ENCODE data around the gene PTPN11. TPM values are rescaled to one million over a fixed set of nuclear protein-coding genes. Genes with fewer than 3 reads are reported as not detected.
"Not testable (repeated sequence)": the region's sequence is repeated elsewhere in the genome, so short reads cannot be mapped to it uniquely, and the experiment has no call there.

Gene PTPN11
- polyA plus RNA-seq, 3 donors = 11.1 to 41.9 (median 28.8) TPM

DNA sequence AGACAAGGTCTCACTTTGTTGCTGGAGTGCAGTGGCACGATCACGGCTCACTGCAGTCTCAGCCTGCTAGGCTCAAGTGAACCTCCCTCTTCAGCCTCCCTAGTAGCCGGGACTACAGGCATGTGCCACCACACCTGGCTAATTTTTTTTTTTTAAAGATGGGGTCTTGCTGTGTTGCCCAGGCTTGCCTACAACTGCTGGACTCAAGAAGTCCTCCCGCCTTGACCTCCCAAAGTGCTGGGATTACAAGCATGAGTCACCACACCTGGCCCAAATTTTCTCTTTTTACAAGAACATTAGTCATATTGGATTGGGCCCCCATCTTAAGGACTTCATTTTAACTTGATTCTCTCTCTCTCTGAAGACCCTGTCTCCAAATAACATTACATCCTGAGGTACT, 29.5 kb upstream of the PTPN11 start:
- no peak overlapping the region for H3K27ac ChIP-seq (ENCODE audit: low read depth in 1 of 2, low read length in 2 of 2)
- H3K9me3 Mint-ChIP-seq = peaks cover 0 to 1% (median 0%) of the 10 kb centered on the region in 7 donors
- no peaks in the 10 kb centered on the region for H3K36me3 ChIP-seq (replicated peaks in 1 of 2; ENCODE audit: control insufficient read depth in 1 of 2, insufficient read depth in 2 of 2, low read length in 2 of 2)
- H3K9me3 ChIP-seq (replicated peaks in 1 of 2; ENCODE audit: control insufficient read depth in 1 of 2, insufficient read depth in 1 of 2, low read length in 2 of 2) = no peaks in the 10 kb centered on the region
- H3K27ac Mint-ChIP-seq = no peak overlapping the region
- TF ChIP-seq, protein P1, sequence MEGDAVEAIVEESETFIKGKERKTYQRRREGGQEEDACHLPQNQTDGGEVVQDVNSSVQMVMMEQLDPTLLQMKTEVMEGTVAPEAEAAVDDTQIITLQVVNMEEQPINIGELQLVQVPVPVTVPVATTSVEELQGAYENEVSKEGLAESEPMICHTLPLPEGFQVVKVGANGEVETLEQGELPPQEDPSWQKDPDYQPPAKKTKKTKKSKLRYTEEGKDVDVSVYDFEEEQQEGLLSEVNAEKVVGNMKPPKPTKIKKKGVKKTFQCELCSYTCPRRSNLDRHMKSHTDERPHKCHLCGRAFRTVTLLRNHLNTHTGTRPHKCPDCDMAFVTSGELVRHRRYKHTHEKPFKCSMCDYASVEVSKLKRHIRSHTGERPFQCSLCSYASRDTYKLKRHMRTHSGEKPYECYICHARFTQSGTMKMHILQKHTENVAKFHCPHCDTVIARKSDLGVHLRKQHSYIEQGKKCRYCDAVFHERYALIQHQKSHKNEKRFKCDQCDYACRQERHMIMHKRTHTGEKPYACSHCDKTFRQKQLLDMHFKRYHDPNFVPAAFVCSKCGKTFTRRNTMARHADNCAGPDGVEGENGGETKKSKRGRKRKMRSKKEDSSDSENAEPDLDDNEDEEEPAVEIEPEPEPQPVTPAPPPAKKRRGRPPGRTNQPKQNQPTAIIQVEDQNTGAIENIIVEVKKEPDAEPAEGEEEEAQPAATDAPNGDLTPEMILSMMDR (IDR thresholded peaks at IDR 0.05) = no peak
- H3K4me3 Mint-ChIP-seq = no peak overlapping the region
- no peak overlapping the region for H2AFZ ChIP-seq (ENCODE audit: insufficient read depth, low read depth, low read length, poor library complexity, severe bottlenecking)
- no peaks in the 10 kb centered on the region for H4K20me1 ChIP-seq (ENCODE audit: insufficient read depth, low read length)
- H3K4me2 ChIP-seq (replicated peaks; ENCODE audit: extremely low read depth, low read length, poor library complexity, severe bottlenecking) = no peak overlapping the region
- no peaks in the 10 kb centered on the region for H3K27me3 ChIP-seq (ENCODE audit: control insufficient read depth in 2 of 2, insufficient read depth in 2 of 2, low read length in 2 of 2)
- no peak for DNase-seq
- H3K4me1 Mint-ChIP-seq = peaks cover 16% of the 10 kb centered on the region
- H3K4me3 ChIP-seq (replicated peaks in 1 of 3; ENCODE audit: low read depth in 2 of 3, low read length in 3 of 3) = no peak overlapping the region
- WGBS (ENCODE audit: insufficient coverage) = 90% methylated on average over 1 of the region's 4 CpGs
- no peak overlapping the region for H3K9ac ChIP-seq (ENCODE audit: insufficient read depth, low read length, poor library complexity, severe bottlenecking)
- H3K79me2 ChIP-seq (ENCODE audit: insufficient read depth, low read length) = no peaks in the 10 kb centered on the region
- H3K27me3 Mint-ChIP-seq (ENCODE audit: low read depth in 3 of 3) = peaks cover 5 to 11% (median 9%) of the 10 kb centered on the region in 3 donors
- intact Hi-C loops (cut with micrococcal nuclease) = loop anchor here in 1 of 2 donors (10.0 kb wide), 1 partner anchor 264 kb away; the partner anchor contains the start of gene TRAFD1
- peaks cover 17 to 22% of the 10 kb centered on the region in 2 donors for H3K4me1 ChIP-seq (ENCODE audit: control insufficient read depth in 1 of 2, insufficient read depth in 2 of 2, low read length in 2 of 2)
- H3K36me3 Mint-ChIP-seq = no peaks in the 10 kb centered on the region

DNA sequence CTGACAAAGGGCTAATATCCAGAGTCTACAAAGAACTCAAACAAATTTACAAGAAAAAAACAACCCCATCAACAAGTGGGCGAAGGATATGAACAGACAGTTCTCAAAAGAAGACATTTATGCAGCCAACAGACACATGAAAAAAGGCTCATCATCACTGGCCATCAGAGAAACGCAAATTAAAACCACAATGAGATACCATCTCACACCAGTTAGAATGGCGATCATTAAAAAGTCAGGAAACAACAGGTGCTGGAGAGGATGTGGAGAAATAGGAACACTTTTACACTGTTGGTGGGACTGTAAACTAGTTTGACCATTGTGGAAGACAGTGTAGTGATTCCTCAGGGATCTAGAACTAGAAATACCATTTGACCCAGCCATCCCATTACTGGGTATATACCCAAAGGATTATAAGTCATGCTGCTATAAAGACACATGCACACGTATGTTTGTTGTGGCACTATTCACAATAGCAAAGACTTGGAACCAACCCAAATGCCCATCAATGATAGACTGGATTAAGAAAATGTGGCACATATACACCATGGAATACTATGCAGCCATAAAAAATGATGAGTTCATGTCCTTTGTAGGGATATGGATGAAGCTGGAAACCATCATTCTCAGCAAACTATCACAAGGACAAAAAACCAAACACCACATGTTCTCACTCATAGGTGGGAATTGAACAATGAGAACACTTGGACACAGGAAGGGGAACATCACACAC, 28.7 kb upstream of the PTPN11 start:
- not testable (repeated sequence) for H3K79me2 ChIP-seq (ENCODE audit: insufficient read depth, low read length); DNase-seq; H4K20me1 ChIP-seq (ENCODE audit: insufficient read depth, low read length); H3K9me3 Mint-ChIP-seq; H3K4me2 ChIP-seq (replicated peaks; ENCODE audit: extremely low read depth, low read length, poor library complexity, severe bottlenecking); H2AFZ ChIP-seq (ENCODE audit: insufficient read depth, low read depth, low read length, poor library complexity, severe bottlenecking); H3K36me3 Mint-ChIP-seq; H3K27ac Mint-ChIP-seq; H3K4me3 ChIP-seq (replicated peaks in 1 of 3; ENCODE audit: low read depth in 2 of 3, low read length in 3 of 3); H3K9ac ChIP-seq (ENCODE audit: insufficient read depth, low read length, poor library complexity, severe bottlenecking); H3K4me3 Mint-ChIP-seq; H3K27ac ChIP-seq (ENCODE audit: low read depth in 1 of 2, low read length in 2 of 2); H3K9me3 ChIP-seq (replicated peaks in 1 of 2; ENCODE audit: control insufficient read depth in 1 of 2, insufficient read depth in 1 of 2, low read length in 2 of 2); H3K36me3 ChIP-seq (replicated peaks in 1 of 2; ENCODE audit: control insufficient read depth in 1 of 2, insufficient read depth in 2 of 2, low read length in 2 of 2); H3K27me3 ChIP-seq (ENCODE audit: control insufficient read depth in 2 of 2, insufficient read depth in 2 of 2, low read length in 2 of 2)
- peaks cover 5 to 11% (median 10%) of the 10 kb centered on the region in 3 donors for H3K27me3 Mint-ChIP-seq (ENCODE audit: low read depth in 3 of 3)
- peaks cover 14 to 18% of the 10 kb centered on the region in 2 donors for H3K4me1 ChIP-seq (ENCODE audit: control insufficient read depth in 1 of 2, insufficient read depth in 2 of 2, low read length in 2 of 2)
- peaks cover 15% of the 10 kb centered on the region for H3K4me1 Mint-ChIP-seq
- WGBS (ENCODE audit: insufficient coverage) = no CpG with 5 or more reads among the region's 4 CpGs
- intact Hi-C loops (cut with micrococcal nuclease) = loop anchor here in 1 of 2 donors (10.0 kb wide), 1 partner anchor 265 kb away; the partner anchor contains the start of gene TRAFD1

Data from CD14-positive monocyte (primary cell).